MCF 10A (cell line): ENCODE measurements around the gene ALDH1A2. TPM values are rescaled to one million over a fixed set of nuclear protein-coding genes. Genes with fewer than 3 reads are reported as not detected.
"Not testable (repeated sequence)": the region's sequence is repeated elsewhere in the genome, so short reads cannot be mapped to it uniquely, and the experiment has no call there.

Source experiments
- Bru-seq: library from RNA; stranded (reverse); fragments of 400-500 nt; gene quantifications from one replicate; lab custom pipeline; 2021; lab: Mats Ljungman, UMichigan
- BruChase-seq, 2 experiments: library from RNA; stranded (reverse); fragments of 400-500 nt; gene quantifications; one replicate each; lab custom pipeline; 2021; lab: Mats Ljungman, UMichigan
- BruUV-seq: library from RNA; stranded (reverse); fragments of 400-500 nt; replicated peaks from 2 replicates; lab custom pipeline; 2021; lab: Mats Ljungman, UMichigan
- CTCF ChIA-PET: fragments of 300-600 bp; sonication (Branson Sonifier 250); formaldehyde crosslinking; extraction: SDS; loops from one replicate; lab custom pipeline; 2021; ENCODE audit warnings: antibody characterized with exemption, inconsistent platforms; lab: Yijun Ruan, JAX
- POLR2A ChIA-PET: fragments of 300-600, 350-650 bp; sonication (Branson Sonifier 250); formaldehyde crosslinking; extraction: SDS; loops from one replicate; lab custom pipeline; 2020; ENCODE audit warnings: antibody characterized with exemption, inconsistent platforms; lab: Yijun Ruan, JAX
- DNase-seq: peaks from one replicate; pipeline ENCODE4 v3.0.0-alpha.2; 2018; ENCODE audit not compliant: unreplicated experiment
- H3K27ac Mint-ChIP-seq: one replicate; pipeline ENCODE4 v1.8.0; 2022; ENCODE audit warnings: mild to moderate bottlenecking, low read depth, mixed read lengths; ENCODE audit not compliant: unreplicated experiment
- H3K27me3 Mint-ChIP-seq: one replicate; pipeline ENCODE4 v1.8.0; 2022; ENCODE audit warnings: mixed read lengths; ENCODE audit not compliant: insufficient read depth, unreplicated experiment
- H3K36me3 Mint-ChIP-seq: one replicate; pipeline ENCODE4 v1.8.0; 2022; ENCODE audit warnings: mild to moderate bottlenecking, moderate library complexity, mixed read lengths; ENCODE audit not compliant: insufficient read depth, unreplicated experiment
- H3K4me1 Mint-ChIP-seq: one replicate; pipeline ENCODE4 v1.8.0; 2022; ENCODE audit warnings: mixed read lengths; ENCODE audit not compliant: insufficient read depth, unreplicated experiment
- H3K4me3 Mint-ChIP-seq: one replicate; pipeline ENCODE4 v1.8.0; 2022; ENCODE audit warnings: mild to moderate bottlenecking, moderate library complexity, mixed read lengths; ENCODE audit not compliant: unreplicated experiment
- H3K9me3 Mint-ChIP-seq: one replicate; pipeline ENCODE4 v1.8.0; 2022; ENCODE audit warnings: mixed read lengths; ENCODE audit not compliant: unreplicated experiment
- CTCF ChIP-seq: fragments of 200-600 bp; IDR thresholded peaks from one replicate; pipeline ENCODE4 v1.8.0; 2022; ENCODE audit warnings: antibody characterized with exemption, mild to moderate bottlenecking; ENCODE audit not compliant: unreplicated experiment
- intact Hi-C: fragments of 100-400 bp; cut with micrococcal nuclease; formaldehyde crosslinking; loops from 2 replicates; pipeline ENCODE4 v1.14.1; 2022
- long read RNA-seq: library from polyadenylated mRNA; stranded (forward); transcript quantifications from one replicate; pipeline ENCODE4 v2.0.0, GENCODE V29; 2022
- total RNA-seq: library from RNA; stranded (reverse); gene quantifications from 2 replicates; pipeline ENCODE4 v1.2.3, GENCODE V29; 2022

The ALDH1A2 gene
- 1.2 and 1.3 TPM in 2 replicates for total RNA-seq
- percentile 16 among the genes with signal in this experiment for Bru-seq, nascent RNA
- BruChase-seq, experiment 1, labeled RNA remaining after a 6-hour chase, result percentile 22 among the genes with signal in this experiment
- percentile 21 among the genes with signal in this experiment for BruChase-seq, experiment 2, labeled RNA remaining after a 2-hour chase
- long read RNA-seq, partial matches to known transcripts, result 0 of 1 reads
- long read RNA-seq, other reads (novel, unspliced or antisense), result 1 of 1 reads

- no peak for TF ChIP-seq CTCF
- no TSS peak for BruUV-seq
- Mint-ChIP-seq H3K4me1 (peaks cover 5% of the 10 kb centered on the region), H3K36me3 (no peaks in the 10 kb centered on the region), H3K9me3 (no peaks in the 10 kb centered on the region), H3K27me3 (no peaks in the 10 kb centered on the region), H3K4me3 (peak within 1 kb of the TSS; percentile 52), H3K27ac (no peak within 1 kb of the TSS)
- ChIA-PET CTCF (interaction anchor here (0.6 to 8.5 kb wide), 34 partner anchors 12 to 437 kb away, joined by 3 to 340 read pairs (median 6); no protein-coding TSS in a partner anchor), POLR2A (interaction anchor here (0.6 kb wide), 1 partner anchor 286 kb away, joined by 3 read pairs; no protein-coding TSS in a partner anchor)
- intact Hi-C loops, result loop anchor here (1.0 kb wide), 4 partner anchors 96 to 398 kb away; no protein-coding TSS in a partner anchor
- DNase-seq, result no peak
These were observed at the start of gene ALDH1A2 for GRCh38 chr15:58065445-58066041. TSS of gene ALDH1A2 (minus strand) at chr15:58065711. CDS start at chr15:58065650, 61 bp downstream.

GRCh38 chr15:58114812-58115211 is 49.3 kb upstream of the ALDH1A2 start:
- no TSS peak for BruUV-seq
- no peaks in the 10 kb centered on the region for H3K36me3 Mint-ChIP-seq
- no peaks in the 10 kb centered on the region for H3K4me1 Mint-ChIP-seq
- H3K27ac Mint-ChIP-seq, result no peak overlapping the region
- no peak for DNase-seq
- intact Hi-C loops, result no loop called here
- H3K4me3 Mint-ChIP-seq, result no peak overlapping the region
- POLR2A ChIA-PET, result no interaction called here
- TF ChIP-seq CTCF, result no peak
- no peaks in the 10 kb centered on the region for H3K27me3 Mint-ChIP-seq
- CTCF ChIA-PET, result interaction anchor here (0.6 to 1.4 kb wide), 3 partner anchors 66 to 650 kb away, joined by 3 to 7 read pairs (median 3); no protein-coding TSS in a partner anchor
- no peaks in the 10 kb centered on the region for H3K9me3 Mint-ChIP-seq

- Mint-ChIP-seq H3K4me1 (no peaks in the 10 kb centered on the region), H3K9me3 (no peaks in the 10 kb centered on the region), H3K36me3 (no peaks in the 10 kb centered on the region), H3K4me3 (no peak overlapping the region), H3K27ac (no peak overlapping the region), H3K27me3 (no peaks in the 10 kb centered on the region)
- BruUV-seq, result no TSS peak
- TF ChIP-seq CTCF, result no peak
- intact Hi-C loops, result no loop called here
- DNase-seq, result no peak
- CTCF ChIA-PET, result interaction anchor here (0.8 to 1.4 kb wide), 3 partner anchors 67 to 98 kb away, joined by 3 to 7 read pairs (median 3); no protein-coding TSS in a partner anchor
- POLR2A ChIA-PET, result no interaction called here
These were observed 48.9 kb upstream of the ALDH1A2 start for GRCh38 chr15:58114388-58114787.

GRCh38 chr15:58113358-58113757 is 47.8 kb upstream of the ALDH1A2 start:
- POLR2A ChIA-PET, DNase-seq, H3K4me1 Mint-ChIP-seq, H3K27ac Mint-ChIP-seq, H3K9me3 Mint-ChIP-seq, H3K36me3 Mint-ChIP-seq, BruUV-seq, H3K4me3 Mint-ChIP-seq, intact Hi-C loops, H3K27me3 Mint-ChIP-seq: not testable (repeated sequence)
- CTCF ChIA-PET, result interaction anchor here (0.9 to 1.1 kb wide), 2 partner anchors 22 to 99 kb away, joined by 3 read pairs; no protein-coding TSS in a partner anchor
